Lung (tissue), 12 donors: ENCODE results near the gene GPR141. TPM values are rescaled to one million over a fixed set of nuclear protein-coding genes. Genes with fewer than 3 reads are reported as not detected.

Source experiments
- ATAC-seq: fragments of 200-7000 bp; cut with Tn5 transposase; one replicate; pipeline ENCODE4 v1.9.1; 2020; ENCODE audit warnings: moderate number of reproducible peaks; ENCODE audit not compliant: insufficient read depth, low FRiP score
- DNase-seq, 3 donors: peaks; one replicate each; pipeline ENCODE4 v3.0.0-alpha.2; 2013 to 2017
- H3K27ac ChIP-seq, 2 donors: one replicate each; pipeline ENCODE4 v1.5.1; 2013; ENCODE audit warnings: mild to moderate bottlenecking in 2 of 2, moderate library complexity in 2 of 2, control low read depth in 1 of 2, inconsistent platforms in 1 of 2, low read depth in 1 of 2, low read length in 1 of 2
- H3K27me3 ChIP-seq, 3 donors: one replicate each; pipeline ENCODE4 v1.5.1; 2013; ENCODE audit warnings: low read length in 2 of 3; ENCODE audit not compliant: control insufficient read depth in 3 of 3, insufficient read depth in 3 of 3
- H3K36me3 ChIP-seq, 4 donors: one replicate each; pipeline ENCODE4 v1.5.1; 2013; ENCODE audit warnings: low read length in 4 of 4, mild to moderate bottlenecking in 1 of 4, moderate library complexity in 1 of 4; ENCODE audit not compliant: control insufficient read depth in 4 of 4, insufficient read depth in 4 of 4
- H3K4me1 ChIP-seq, 5 donors: one replicate each; pipeline ENCODE4 v1.5.1; 2013; ENCODE audit warnings: low read length in 5 of 5, mild to moderate bottlenecking in 2 of 5, moderate library complexity in 1 of 5; ENCODE audit not compliant: control insufficient read depth in 5 of 5, insufficient read depth in 5 of 5
- H3K4me3 ChIP-seq: one replicate; pipeline ENCODE4 v1.5.1; 2013; ENCODE audit warnings: mild to moderate bottlenecking, control low read depth, moderate library complexity
- H3K9ac ChIP-seq, 2 donors: one replicate each; pipeline ENCODE4 v1.5.1; 2013; ENCODE audit warnings: low read length in 2 of 2, control low read depth in 1 of 2; ENCODE audit not compliant: insufficient read depth in 1 of 2
- H3K9me3 ChIP-seq, 4 donors: one replicate each; pipeline ENCODE4 v1.5.1; 2013; ENCODE audit warnings: low read length in 3 of 4, mild to moderate bottlenecking in 1 of 4, moderate library complexity in 1 of 4; ENCODE audit not compliant: control insufficient read depth in 4 of 4, insufficient read depth in 3 of 4
- CTCF ChIP-seq: IDR thresholded peaks from 2 replicates; pipeline ENCODE4 v1.5.1; 2012; ENCODE audit warnings: mild to moderate bottlenecking; ENCODE audit errors: control extremely low read depth, extremely low read depth
- WGBS, 2 donors: extraction: QIAGEN DNeasy Blood & Tissue Kit; methylation state at CpG; one replicate each; pipeline ENCODE4 v1.1.7; 2013; 5-methylcytosine and 5-hydroxymethylcytosine counted together
- polyA plus RNA-seq, 2 donors: library from polyadenylated mRNA; stranded (reverse); fragments of 200-250 nt; gene quantifications; one replicate each; pipeline ENCODE4 v1.2.1, GENCODE V29; 2013
- total RNA-seq, 2 donors: library from RNA; depleted of rRNA in 1 of 2; stranded (reverse); fragments of >200 nt in 1 of 2; gene quantifications; one replicate each; pipeline ENCODE4 v1.2.1, GENCODE V29; 2014 to 2021
- donor health status: control.
- donor health status: control.
- donor health status: Bipolar disorder and iron deficiency.
- donor health status: healthy.
- donor health status: DM: yes; HTN: yes; CAD: no.

Gene GPR141
- total and polyA plus RNA-seq, 4 donors: 0.39 to 8.7 (median 4.7) TPM

GRCh38 chr7:37741776-37742175, 58.2 kb downstream of the GPR141 start:
- H3K27ac ChIP-seq: no peak overlapping the region
- H3K27me3 ChIP-seq: no peaks in the 10 kb centered on the region
- no peaks in the 10 kb centered on the region for H3K9me3 ChIP-seq
- no peak overlapping the region for H3K9ac ChIP-seq
- H3K4me3 ChIP-seq: no peak overlapping the region
- no peaks in the 10 kb centered on the region for H3K4me1 ChIP-seq
- TF ChIP-seq CTCF: no peak
- WGBS, 2 donors: 18 to 35% methylated on average over 2 of the region's 2 CpGs
- no peak for DNase-seq
- no peak for ATAC-seq
- H3K36me3 ChIP-seq: no peaks in the 10 kb centered on the region

DNA sequence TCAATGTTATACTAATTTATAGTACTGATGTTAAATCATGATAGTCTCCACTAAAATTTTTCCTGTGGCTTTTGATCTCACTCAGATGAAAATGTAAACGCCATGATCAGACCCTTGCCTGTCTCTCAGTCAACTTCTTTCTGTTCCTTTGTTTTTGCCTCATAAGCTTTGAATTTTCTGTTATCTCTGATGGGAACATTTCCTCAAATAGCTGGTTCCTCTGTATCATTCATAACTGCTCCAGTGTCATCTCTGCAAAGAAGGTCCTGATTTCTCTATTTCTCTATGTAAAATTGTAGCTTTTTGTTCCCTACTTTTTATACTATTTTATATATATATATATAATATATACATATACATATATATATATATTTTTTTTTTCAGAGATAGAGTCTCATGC, 67.5 kb downstream of the GPR141 start:
- ATAC-seq (no peak), DNase-seq (no peak)
- WGBS, 2 donors: 42 to 43% methylated on average over 1 of the region's 1 CpG
- no peaks in the 10 kb centered on the region for H3K9me3 ChIP-seq
- no peak overlapping the region for H3K4me3 ChIP-seq
- TF ChIP-seq CTCF: no peak
- no peak overlapping the region for H3K27ac ChIP-seq
- no peaks in the 10 kb centered on the region for H3K36me3 ChIP-seq
- H3K9ac ChIP-seq: no peak overlapping the region
- H3K4me1 ChIP-seq: peaks cover 0 to 6% (median 5%) of the 10 kb centered on the region in 5 donors
- H3K27me3 ChIP-seq: no peaks in the 10 kb centered on the region

- Histone ChIP-seq H3K4me3 (no peak overlapping the region), H3K4me1 (peaks cover 0 to 7% (median 5%) of the 10 kb centered on the region in 5 donors), H3K9me3 (no peaks in the 10 kb centered on the region), H3K9ac (no peak overlapping the region), H3K27ac (no peak overlapping the region), H3K27me3 (no peaks in the 10 kb centered on the region), H3K36me3 (no peaks in the 10 kb centered on the region)
- ATAC-seq (no peak), DNase-seq (peak in 2 of 3 donors; percentile 19 to 36)
- no peak for TF ChIP-seq CTCF
- 44 to 87% methylated on average over 1 of the region's 1 CpG for WGBS, 2 donors
Observed at GRCh38 chr7:37753398-37754050, 70.0 kb downstream of the GPR141 start.
